Activated CD4-positive, alpha-beta T cell treated with anti-CD3 and anti-CD28 coated beads, Interleukin-2, amount 10 ng/mL, durations not matched to agents 24 days and 14 days (primary cell): ENCODE data around the gene CCDC73. TPM values are rescaled to one million over a fixed set of nuclear protein-coding genes. Genes with fewer than 3 reads are reported as not detected.

Experiments used
- total RNA-seq: library from RNA; stranded (reverse); gene quantifications from 2 replicates; pipeline ENCODE4 v1.2.3, GENCODE V29; 2022

CCDC73 gene
- total RNA-seq, 1 donor from 2014 or later = not detected

Other genes with a start within 250 kb of the CCDC73 start
- gene EIF3M, start 210.8 kb downstream of the CCDC73 start, total RNA-seq = 348 and 351 TPM in 2 replicates
- gene PRRG4, start 35.3 kb upstream of the CCDC73 start, total RNA-seq = 0.56 and 0.85 TPM in 2 replicates
- gene QSER1, start 98.1 kb upstream of the CCDC73 start, total RNA-seq = 18.9 TPM in 2 replicates
- gene DEPDC7, start 221.2 kb upstream of the CCDC73 start, total RNA-seq = 0.64 and 0.84 TPM in 2 replicates
- 12.5 and 14.4 TPM in 2 replicates for gene TCP11L1, start 244.9 kb upstream of the CCDC73 start, total RNA-seq